K562 (cell line): ENCODE results near the gene OSBPL7. TPM values are rescaled to one million over a fixed set of nuclear protein-coding genes. Genes with fewer than 3 reads are reported as not detected.
A peak's percentile ranks its signal among the peaks of the same experiment; 100 is the strongest.

ENCODE experiments used
- ATAC-seq: fragments of 200-7000 bp; cut with Tn5 transposase; 3 replicates; pipeline ENCODE4 v1.9.1; 2020; ENCODE audit warnings: moderate library complexity
- BruUV-seq: library from RNA; stranded (reverse); fragments of 400-500 nt; replicated peaks from 2 replicates; lab custom pipeline; 2021; lab: Mats Ljungman, UMichigan
- CTCF ChIA-PET: fragments of 300-600 bp; formaldehyde crosslinking; extraction: SDS; loops from one replicate; lab custom pipeline; 2021; ENCODE audit warnings: low intra/inter-chr PET ratio; lab: Yijun Ruan, JAX
- POLR2A ChIA-PET: fragments of 300-600, 350-650 bp; sonication (Branson Sonifier 250); formaldehyde crosslinking; extraction: SDS; loops from one replicate; lab custom pipeline; 2021; ENCODE audit warnings: antibody characterized with exemption, inconsistent platforms; lab: Yijun Ruan, JAX
- DNase-seq, 4 experiments: peaks; one replicate each; pipeline versions ENCODE4 v3.0.0 to v3.0.0-alpha.2; 2011 to 2018; ENCODE audit warnings: low spot score in 3 of 4, mixed read lengths in 3 of 4; ENCODE audit errors: extremely low read depth in 1 of 4
- FAIRE-seq: peaks from 2 replicates; lab custom pipeline; 2011; peaks lifted over from hg19 to GRCh38; lab: Jason Lieb, UNC
- H2AFZ ChIP-seq: 2 replicates; pipeline ENCODE4 v1.6.0; 2011; ENCODE audit warnings: low read depth, low read length, control low read depth, inconsistent platforms
- H3K27ac ChIP-seq: fragments of 200-600 bp; 3 replicates; pipeline ENCODE4 v1.8.0; 2011; ENCODE audit warnings: low read depth, mild to moderate bottlenecking, control low read depth, inconsistent platforms, low read length, moderate library complexity, mixed read lengths; ENCODE audit errors: extremely low read depth
- H3K27me3 ChIP-seq, 2 experiments: fragments of 300-600 bp in 1 of 2; 2 replicates in 1 of 2; 3 replicates in 1 of 2; pipeline versions ENCODE4 v1.6.0 to v1.8.0; 2011; ENCODE audit warnings: inconsistent platforms in 2 of 2, low read length in 2 of 2, mild to moderate bottlenecking in 1 of 2, mixed read lengths in 1 of 2, moderate library complexity in 1 of 2; ENCODE audit not compliant: control insufficient read depth in 2 of 2, insufficient read depth in 2 of 2
- H3K36me3 ChIP-seq: fragments of 300-600 bp; 3 replicates; pipeline ENCODE4 v1.8.0; 2011; ENCODE audit warnings: mild to moderate bottlenecking, low read length, inconsistent platforms; ENCODE audit not compliant: control insufficient read depth, insufficient read depth
- H3K4me1 ChIP-seq, 2 experiments: fragments of 200-600 bp in 1 of 2; replicated peaks in 1 of 2; 2 replicates in 1 of 2; 3 replicates in 1 of 2; pipeline versions ENCODE4 v1.5.1 to v1.8.0; 2011; ENCODE audit warnings: inconsistent platforms in 2 of 2, low read length in 2 of 2, mild to moderate bottlenecking in 1 of 2, mixed read lengths in 1 of 2, moderate library complexity in 1 of 2; ENCODE audit not compliant: control insufficient read depth in 2 of 2, insufficient read depth in 2 of 2
- H3K4me2 ChIP-seq: 2 replicates; pipeline ENCODE4 v1.6.1; 2011; ENCODE audit warnings: low read length, control low read depth, inconsistent platforms, mixed read lengths; ENCODE audit not compliant: insufficient read depth
- H3K4me3 ChIP-seq: fragments of 200-600 bp; sonication (generic), shearing (Covaris generic); 2 replicates; pipeline ENCODE4 v1.5.1; 2016; ENCODE audit warnings: control low read depth, inconsistent platforms
- H3K79me2 ChIP-seq: fragments of 200-600 bp; 3 replicates; pipeline ENCODE4 v1.8.0; 2011; ENCODE audit warnings: low read length, inconsistent platforms; ENCODE audit not compliant: control insufficient read depth, insufficient read depth
- H3K9ac ChIP-seq, 2 experiments: 2 replicates each; pipeline versions ENCODE4 v1.6.0 to v1.6.1; 2011; ENCODE audit warnings: low read depth in 2 of 2, low read length in 2 of 2, control low read depth in 1 of 2, inconsistent platforms in 1 of 2, mild to moderate bottlenecking in 1 of 2, mixed read lengths in 1 of 2; ENCODE audit not compliant: insufficient read depth in 1 of 2
- H3K9me1 ChIP-seq: one replicate; pipeline ENCODE4 v1.6.0; 2011; ENCODE audit warnings: inconsistent platforms, mild to moderate bottlenecking, low read length, moderate library complexity; ENCODE audit not compliant: control insufficient read depth, insufficient read depth
- H3K9me3 ChIP-seq: replicated peaks from 2 replicates; pipeline ENCODE4 v1.5.1; 2011; ENCODE audit warnings: low read depth, low read length, inconsistent platforms; ENCODE audit not compliant: control insufficient read depth, insufficient read depth
- H4K20me1 ChIP-seq: replicated peaks from 2 replicates; pipeline ENCODE4 v1.6.1; 2011; ENCODE audit warnings: low read length, inconsistent platforms, mixed read lengths; ENCODE audit not compliant: control insufficient read depth, insufficient read depth
- CAMTA2 ChIP-seq: fragments of 250-450 bp; sonication (Bioruptor Pico); conservative IDR thresholded peaks from 2 replicates; pipeline ENCODE4 v1.5.1; 2022
- DDX20 ChIP-seq: fragments of 450-650 bp; IDR thresholded peaks from 2 replicates; pipeline ENCODE4 v1.6.1; 2016; ENCODE audit warnings: missing genetic modification characterization, low read depth, mild to moderate bottlenecking, missing compliant biosample characterization, moderate library complexity
- EP400 ChIP-seq: fragments of 450-650 bp; IDR thresholded peaks from 2 replicates; pipeline ENCODE4 v1.6.1; 2017; ENCODE audit warnings: antibody characterized with exemption, mild to moderate bottlenecking, moderate library complexity
- HMGN3 ChIP-seq: IDR thresholded peaks from 2 replicates; pipeline ENCODE4 v1.6.1; 2011; ENCODE audit warnings: borderline replicate concordance, low read depth, mild to moderate bottlenecking, mixed read lengths, low read length; ENCODE audit not compliant: insufficient read length; ENCODE audit errors: extremely low read depth
- ILK ChIP-seq: fragments of 450-650 bp; IDR thresholded peaks from 2 replicates; pipeline ENCODE4 v1.6.1; 2016; ENCODE audit warnings: missing genetic modification characterization, low read depth, mild to moderate bottlenecking, missing compliant biosample characterization, moderate library complexity, borderline replicate concordance
- MEF2D ChIP-seq: conservative IDR thresholded peaks from 2 replicates; pipeline ENCODE4 v1.6.1; 2016; ENCODE audit warnings: low read depth, missing genetic modification characterization, missing compliant biosample characterization
- SMARCA4 ChIP-seq: fragments of 450-650 bp; IDR thresholded peaks from 2 replicates; pipeline ENCODE4 v1.6.1; 2016
- SMC3 ChIP-seq: conservative IDR thresholded peaks from 2 replicates; pipeline ENCODE4 v1.6.1; 2011; ENCODE audit warnings: low read depth, low read length, improper control_type of control experiment; ENCODE audit not compliant: insufficient read depth
- SNRNP70 ChIP-seq: fragments of 200-400 bp; formaldehyde crosslinking; optimal IDR thresholded peaks from 2 replicates; pipeline ENCODE3; 2017; ENCODE audit warnings: low read depth, low read length
- TEAD4 ChIP-seq, 2 experiments: sonication (generic) in 1 of 2; formaldehyde crosslinking in 1 of 2; IDR thresholded peaks; 2 replicates each; pipeline versions ENCODE4 v1.6.1 to v1.8.0; 2012 to 2022; ENCODE audit warnings: borderline replicate concordance in 1 of 2, inconsistent platforms in 1 of 2, low read length in 1 of 2, mild to moderate bottlenecking in 1 of 2, missing genetic modification reagents in 1 of 2
- ZNF316 ChIP-seq: fragments of 450-650 bp; IDR thresholded peaks from 2 replicates; pipeline ENCODE4 v1.6.1; 2016
- ZNF431 ChIP-seq: sonication (generic); formaldehyde crosslinking; IDR thresholded peaks from 2 replicates; pipeline ENCODE4 v1.8.0; 2022; ENCODE audit warnings: mild to moderate bottlenecking, missing genetic modification reagents
- WGBS: fragments of 100-300 bp; shearing (Covaris generic); methylation state at CpG from one replicate; pipeline ENCODE4 v1.1.6; 2016; ENCODE audit warnings: low coverage, mixed read lengths; ENCODE audit not compliant: insufficient coverage; ENCODE audit errors: missing lambda C conversion rate; 5-methylcytosine and 5-hydroxymethylcytosine counted together
- in situ Hi-C: fragments of 300-500 bp; cut with MboI; formaldehyde crosslinking; loops from 4 replicates; pipeline ENCODE4 v1.15.0; 2018; ENCODE audit warnings: inconsistent platforms, mixed read lengths
- intact Hi-C: fragments of 100-400 bp; cut with micrococcal nuclease; formaldehyde crosslinking; loops from 2 replicates; pipeline ENCODE4 v1.14.2; 2022
- polyA plus RNA-seq, 8 experiments: library from polyadenylated mRNA; depleted of rRNA in 4 of 8; stranded (reverse) in 5 of 8; unstranded in 3 of 8; fragments of >200 nt; fragmentation: Nextera tagmentation in 2 of 8; fragmentation: Illumina TruSeq in 1 of 8; extraction: Ambion mirVana in 2 of 8; extraction: Trizol in 1 of 8; gene quantifications; 2 replicates each; pipeline versions ENCODE4 v1.2.1 to v1.2.3, GENCODE V29; 2011 to 2014; ENCODE audit warnings: inconsistent platforms in 1 of 8, missing spikeins in 1 of 8
- total RNA-seq, 7 experiments: library from RNA; depleted of rRNA in 6 of 7; stranded (reverse); fragments of >200 nt in 6 of 7; fragmentation: Illumina TruSeq in 2 of 7; extraction: Trizol in 2 of 7; gene quantifications; 2 replicates each; pipeline versions ENCODE4 v1.2.1 to v1.2.3, GENCODE V29; 2011 to 2021; ENCODE audit warnings: low replicate concordance in 1 of 7
- TF ChIP-seq, protein P1 (sequence below): sonication (generic); formaldehyde crosslinking; IDR thresholded peaks from 2 replicates; pipeline ENCODE4 v1.8.0; 2022; ENCODE audit warnings: mild to moderate bottlenecking, missing genetic modification reagents
- TF ChIP-seq, protein P2 (sequence below): fragments of 250-450 bp; sonication (Bioruptor Pico); IDR thresholded peaks from 2 replicates; pipeline ENCODE4 v1.8.0; 2022; ENCODE audit warnings: moderate library complexity, mild to moderate bottlenecking, inconsistent platforms

Gene OSBPL7
- total and polyA plus RNA-seq, 9 of the 15 experiments (the other 6 are each of a cell fraction or from before 2014, with no cell fraction given), result 0.32 to 11.9 (median 5.8) TPM

DNA sequence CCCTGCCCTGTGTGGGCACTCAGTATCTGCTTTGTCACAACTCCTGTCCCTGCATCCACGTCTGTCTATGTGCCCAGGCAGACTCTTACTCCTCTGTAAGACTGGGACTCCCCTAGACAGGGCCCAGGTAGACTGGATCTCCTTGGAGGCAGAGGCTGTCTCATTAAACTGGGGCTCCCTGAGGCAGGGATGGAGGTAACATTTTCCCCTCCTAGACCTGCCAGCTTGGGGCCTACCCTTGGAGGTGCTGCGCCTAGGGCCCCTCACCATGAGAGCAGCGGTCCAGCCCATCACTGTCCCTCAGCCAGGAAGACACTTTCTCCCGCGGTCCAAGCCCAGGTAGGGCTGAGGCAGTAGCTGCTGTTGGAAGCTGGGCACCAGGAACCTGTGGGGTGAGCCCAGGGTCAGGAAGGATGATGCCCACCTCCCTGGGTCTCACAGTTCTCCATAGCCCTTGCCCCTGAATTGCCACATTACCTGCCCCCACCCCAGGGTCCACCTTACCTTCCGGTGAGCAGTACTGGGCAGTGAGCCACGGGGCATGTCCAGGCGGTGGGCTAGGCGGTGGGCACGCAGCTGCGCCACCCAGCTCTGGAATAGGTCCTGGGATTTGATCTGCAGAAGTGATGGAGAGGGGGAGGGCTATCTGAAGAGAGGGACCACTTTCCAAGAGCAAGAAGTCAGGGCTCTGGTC lies 3.4 kb downstream of the OSBPL7 start:
- ChIA-PET POLR2A (interaction anchor here (1.3 kb wide), 1 partner anchor 8 kb away, joined by 3 read pairs; no protein-coding TSS in a partner anchor), CTCF (interaction anchor here (0.6 kb wide), 1 partner anchor 188 kb away, joined by 3 read pairs; no protein-coding TSS in a partner anchor)
- no peak for FAIRE-seq
- Histone ChIP-seq H2AFZ (no peak overlapping the region), H3K4me1 (peaks cover 13 to 32% of the 10 kb centered on the region in 2 experiments), H3K4me2 (no peak overlapping the region), H3K9me1 (no peaks in the 10 kb centered on the region), H3K79me2 (peaks cover 9% of the 10 kb centered on the region), H3K9ac (peak overlapping the region in 1 of 2 experiments; percentile 20; a peak in 1 of 4 replicates), H4K20me1 (no peaks in the 10 kb centered on the region), H3K4me3 (no peak overlapping the region), H3K27ac (no peak overlapping the region), H3K27me3 (no peaks in the 10 kb centered on the region), H3K36me3 (peaks cover 43% of the 10 kb centered on the region; the same call in 2 of the 3 replicates), H3K9me3 (no peaks in the 10 kb centered on the region)
- no peak for DNase-seq
- 81% methylated on average over 11 of the region's 11 CpGs for WGBS
- intact Hi-C loops (no loop called here), in situ Hi-C loops (no loop called here)
- BruUV-seq, result no TSS peak
- ATAC-seq, result no peak
- TF ChIP-seq ZNF316, result no peak
- TF ChIP-seq HMGN3, result no peak
- TF ChIP-seq SNRNP70, result no peak
- no peak for TF ChIP-seq CAMTA2
- TF ChIP-seq MEF2D (tag), result no peak
- TF ChIP-seq SMC3, result no peak
- no peak for TF ChIP-seq DDX20
- TF ChIP-seq, protein P1, sequence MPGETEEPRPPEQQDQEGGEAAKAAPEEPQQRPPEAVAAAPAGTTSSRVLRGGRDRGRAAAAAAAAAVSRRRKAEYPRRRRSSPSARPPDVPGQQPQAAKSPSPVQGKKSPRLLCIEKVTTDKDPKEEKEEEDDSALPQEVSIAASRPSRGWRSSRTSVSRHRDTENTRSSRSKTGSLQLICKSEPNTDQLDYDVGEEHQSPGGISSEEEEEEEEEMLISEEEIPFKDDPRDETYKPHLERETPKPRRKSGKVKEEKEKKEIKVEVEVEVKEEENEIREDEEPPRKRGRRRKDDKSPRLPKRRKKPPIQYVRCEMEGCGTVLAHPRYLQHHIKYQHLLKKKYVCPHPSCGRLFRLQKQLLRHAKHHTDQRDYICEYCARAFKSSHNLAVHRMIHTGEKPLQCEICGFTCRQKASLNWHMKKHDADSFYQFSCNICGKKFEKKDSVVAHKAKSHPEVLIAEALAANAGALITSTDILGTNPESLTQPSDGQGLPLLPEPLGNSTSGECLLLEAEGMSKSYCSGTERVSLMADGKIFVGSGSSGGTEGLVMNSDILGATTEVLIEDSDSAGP, result no peak
- no peak for TF ChIP-seq EP400
- TF ChIP-seq SMARCA4, result no peak
- TF ChIP-seq ZNF431 (CRISPR knock-in tag), result no peak
- TF ChIP-seq, protein P2, sequence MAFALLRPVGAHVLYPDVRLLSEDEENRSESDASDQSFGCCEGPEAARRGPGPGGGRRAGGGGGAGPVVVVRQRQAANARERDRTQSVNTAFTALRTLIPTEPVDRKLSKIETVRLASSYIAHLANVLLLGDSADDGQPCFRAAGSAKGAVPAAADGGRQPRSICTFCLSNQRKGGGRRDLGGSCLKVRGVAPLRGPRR, result no peak
- TF ChIP-seq ILK (tag), result no peak
- no peak for TF ChIP-seq TEAD4 (IDR thresholded peaks at IDR 0.05; ENCODE audit: low read length)
- TF ChIP-seq TEAD4 (CRISPR knock-in tag; IDR thresholded peaks at IDR 0.05; ENCODE audit: borderline replicate concordance), result no peak
